ENCODE measurements around the gene CHCHD3. TPM values are rescaled to one million over a fixed set of nuclear protein-coding genes. Genes with fewer than 3 reads are reported as not detected.

The CHCHD3 gene
- total and polyA plus RNA-seq, 4 donors = 20.1 to 78.0 (median 46.9) TPM

DNA sequence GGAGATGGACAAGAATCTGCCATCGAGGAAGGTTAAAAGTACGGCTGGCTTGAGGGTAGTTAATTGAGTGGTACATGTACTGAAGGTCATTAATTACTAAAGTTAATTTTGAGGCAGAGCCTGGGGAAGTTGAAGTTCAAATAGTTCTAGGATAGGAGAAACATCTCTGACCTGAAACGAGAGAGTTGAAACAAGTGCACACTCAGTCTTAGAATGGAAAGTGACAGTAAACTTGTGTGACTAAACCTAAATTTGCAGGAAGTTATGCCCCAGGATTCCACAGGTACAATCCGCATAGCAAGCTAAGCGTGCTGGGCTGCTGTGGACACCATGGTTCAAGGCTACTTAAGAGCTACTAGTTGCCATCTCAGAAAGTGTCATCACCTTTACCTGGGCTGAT is 209.9 kb downstream of the CHCHD3 start:
- 84 to 86% methylated on average over 5 of the region's 5 CpGs for WGBS, 2 donors
- no peak overlapping the region for H3K4me3 ChIP-seq
- no peaks in the 10 kb centered on the region for H3K36me3 ChIP-seq (ENCODE audit: control insufficient read depth in 4 of 4, insufficient read depth in 4 of 4, low read length in 4 of 4)
- no peaks in the 10 kb centered on the region for H3K9me3 ChIP-seq (ENCODE audit: control insufficient read depth in 4 of 4, insufficient read depth in 3 of 4, low read length in 3 of 4)
- H3K27me3 ChIP-seq (ENCODE audit: control insufficient read depth in 3 of 3, insufficient read depth in 3 of 3, low read length in 2 of 3) = no peaks in the 10 kb centered on the region
- no peak for TF ChIP-seq CTCF (IDR thresholded peaks at IDR 0.05; ENCODE audit: control extremely low read depth, extremely low read depth)
- H3K4me1 ChIP-seq (ENCODE audit: control insufficient read depth in 5 of 5, insufficient read depth in 5 of 5, low read length in 5 of 5) = peaks cover 0 to 3% (median 0%) of the 10 kb centered on the region in 5 donors
- ATAC-seq (ENCODE audit: insufficient read depth, low FRiP score) = no peak
- DNase-seq = no peak
- H3K27ac ChIP-seq (ENCODE audit: low read depth in 1 of 2, low read length in 1 of 2) = no peak overlapping the region
- H3K9ac ChIP-seq (ENCODE audit: insufficient read depth in 1 of 2, low read length in 2 of 2) = no peak overlapping the region

- Histone ChIP-seq H3K9me3 (ENCODE audit: control insufficient read depth in 4 of 4, insufficient read depth in 3 of 4, low read length in 3 of 4) (no peaks in the 10 kb centered on the region), H3K4me1 (ENCODE audit: control insufficient read depth in 5 of 5, insufficient read depth in 5 of 5, low read length in 5 of 5) (peaks cover 0 to 6% (median 3%) of the 10 kb centered on the region in 5 donors), H3K27me3 (ENCODE audit: control insufficient read depth in 3 of 3, insufficient read depth in 3 of 3, low read length in 2 of 3) (no peaks in the 10 kb centered on the region), H3K36me3 (ENCODE audit: control insufficient read depth in 4 of 4, insufficient read depth in 4 of 4, low read length in 4 of 4) (no peaks in the 10 kb centered on the region), H3K9ac (ENCODE audit: insufficient read depth in 1 of 2, low read length in 2 of 2) (no peak overlapping the region), H3K4me3 (no peak overlapping the region), H3K27ac (ENCODE audit: low read depth in 1 of 2, low read length in 1 of 2) (no peak overlapping the region)
- WGBS, 2 donors = 90 to 94% methylated on average over 6 of the region's 6 CpGs
- no peak for ATAC-seq (ENCODE audit: insufficient read depth, low FRiP score)
- no peak for TF ChIP-seq CTCF (IDR thresholded peaks at IDR 0.05; ENCODE audit: control extremely low read depth, extremely low read depth)
- no peak for DNase-seq
These were observed 210.5 kb downstream of the CHCHD3 start for GRCh38 chr7:132871419-132871818.

DNA sequence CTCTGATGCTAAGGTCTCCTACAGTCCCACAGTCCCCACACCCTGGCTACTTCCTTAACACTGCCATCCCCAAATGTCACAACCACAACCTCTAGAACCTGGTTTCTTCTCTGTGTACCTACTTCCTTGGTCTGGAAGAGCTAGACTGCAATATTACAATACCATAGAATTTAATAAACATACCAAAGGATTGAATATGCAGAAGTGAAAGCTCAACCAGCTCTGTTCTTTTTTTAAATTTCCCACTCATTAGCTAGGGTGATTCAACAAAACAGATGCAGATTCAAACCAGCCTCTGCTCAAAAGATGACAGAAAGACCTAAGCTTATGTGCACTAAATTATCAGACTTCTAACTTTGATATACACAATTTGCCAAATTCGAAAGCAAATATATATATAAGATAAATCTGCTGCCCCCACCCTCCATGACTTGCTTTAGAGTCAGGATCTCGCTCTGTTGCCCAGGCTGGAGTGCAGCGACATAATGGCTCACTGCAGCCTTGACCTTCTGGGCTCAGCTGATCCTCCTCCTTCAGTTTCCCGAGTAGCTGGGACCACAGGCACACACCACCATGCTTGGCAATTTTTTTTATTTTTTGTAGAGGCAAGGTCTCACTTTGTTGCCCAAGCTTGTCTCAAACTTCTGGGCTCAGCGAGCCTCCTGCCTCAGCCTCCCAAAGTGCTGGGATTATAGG is 212.6 kb downstream of the CHCHD3 start:
- 94 to 98% methylated on average over 5 of the region's 5 CpGs for WGBS, 2 donors
- H3K27me3 ChIP-seq (ENCODE audit: control insufficient read depth in 3 of 3, insufficient read depth in 3 of 3, low read length in 2 of 3) = no peaks in the 10 kb centered on the region
- peaks cover 0 to 20% (median 3%) of the 10 kb centered on the region in 5 donors for H3K4me1 ChIP-seq (ENCODE audit: control insufficient read depth in 5 of 5, insufficient read depth in 5 of 5, low read length in 5 of 5)
- ATAC-seq (ENCODE audit: insufficient read depth, low FRiP score) (no peak), DNase-seq (no peak)
- no peaks in the 10 kb centered on the region for H3K9me3 ChIP-seq (ENCODE audit: control insufficient read depth in 4 of 4, insufficient read depth in 3 of 4, low read length in 3 of 4)
- H3K27ac ChIP-seq (ENCODE audit: low read depth in 1 of 2, low read length in 1 of 2) = no peak overlapping the region
- TF ChIP-seq CTCF (IDR thresholded peaks at IDR 0.05; ENCODE audit: control extremely low read depth, extremely low read depth) = no peak
- no peak overlapping the region for H3K9ac ChIP-seq (ENCODE audit: insufficient read depth in 1 of 2, low read length in 2 of 2)
- no peak overlapping the region for H3K4me3 ChIP-seq
- no peaks in the 10 kb centered on the region for H3K36me3 ChIP-seq (ENCODE audit: control insufficient read depth in 4 of 4, insufficient read depth in 4 of 4, low read length in 4 of 4)

- DNase-seq (no peak), ATAC-seq (ENCODE audit: insufficient read depth, low FRiP score) (no peak)
- no peak overlapping the region for H3K4me3 ChIP-seq
- 95 to 98% methylated on average over 1 of the region's 1 CpG for WGBS, 2 donors
- no peaks in the 10 kb centered on the region for H3K27me3 ChIP-seq (ENCODE audit: control insufficient read depth in 3 of 3, insufficient read depth in 3 of 3, low read length in 2 of 3)
- no peaks in the 10 kb centered on the region for H3K9me3 ChIP-seq (ENCODE audit: control insufficient read depth in 4 of 4, insufficient read depth in 3 of 4, low read length in 3 of 4)
- no peaks in the 10 kb centered on the region for H3K36me3 ChIP-seq (ENCODE audit: control insufficient read depth in 4 of 4, insufficient read depth in 4 of 4, low read length in 4 of 4)
- no peak overlapping the region for H3K9ac ChIP-seq (ENCODE audit: insufficient read depth in 1 of 2, low read length in 2 of 2)
- no peak overlapping the region for H3K27ac ChIP-seq (ENCODE audit: low read depth in 1 of 2, low read length in 1 of 2)
- TF ChIP-seq CTCF (IDR thresholded peaks at IDR 0.05; ENCODE audit: control extremely low read depth, extremely low read depth) = no peak
- peaks cover 0 to 24% (median 3%) of the 10 kb centered on the region in 5 donors for H3K4me1 ChIP-seq (ENCODE audit: control insufficient read depth in 5 of 5, insufficient read depth in 5 of 5, low read length in 5 of 5)
These were observed 215.3 kb downstream of the CHCHD3 start for GRCh38 chr7:132866551-132866950.

Data from lung (tissue), 12 donors.